ENCODE measurements around the gene SYP. TPM values are rescaled to one million over a fixed set of nuclear protein-coding genes. Genes with fewer than 3 reads are reported as not detected.

Gene SYP
- total RNA-seq, 1 donor from 2014 or later, result 1.6 TPM

GRCh38 chrX:49197543-49198087 is 2.4 kb downstream of the SYP start:
- DNase-seq (ENCODE audit: low read depth) (no peak), FAIRE-seq (no peak)
- H3K4me2 ChIP-seq (ENCODE audit: low read length), result no peak overlapping the region
- no peaks in the 10 kb centered on the region for H3K9me3 Mint-ChIP-seq (ENCODE audit: unreplicated experiment)
- TF ChIP-seq CTCF (IDR thresholded peaks at IDR 0.05; ENCODE audit: insufficient read depth, low read depth, low read length) (no peak), EZH2 (IDR thresholded peaks at IDR 0.05; ENCODE audit: insufficient read depth, low read length) (no peak)
- no peaks in the 10 kb centered on the region for H3K27me3 ChIP-seq (ENCODE audit: insufficient read depth, low read length)
- no peaks in the 10 kb centered on the region for H4K20me1 ChIP-seq (ENCODE audit: insufficient read depth, low read length)
- H3K79me2 ChIP-seq (ENCODE audit: insufficient read depth, low read length), result no peaks in the 10 kb centered on the region
- no peak overlapping the region for H3K9ac ChIP-seq (ENCODE audit: low read length)
- peaks cover 6% of the 10 kb centered on the region for H3K27me3 Mint-ChIP-seq (ENCODE audit: low read depth, unreplicated experiment)
- H3K36me3 Mint-ChIP-seq (ENCODE audit: low read depth, unreplicated experiment), result no peaks in the 10 kb centered on the region
- H3K4me1 ChIP-seq (ENCODE audit: insufficient read depth, low read length), result no peaks in the 10 kb centered on the region
- no peak overlapping the region for H3K4me3 Mint-ChIP-seq (ENCODE audit: unreplicated experiment)
- H3K27ac Mint-ChIP-seq (ENCODE audit: unreplicated experiment), result no peak overlapping the region
- no peaks in the 10 kb centered on the region for H3K9me3 ChIP-seq (ENCODE audit: insufficient read depth, low read depth, low read length)
- no peaks in the 10 kb centered on the region for H3K36me3 ChIP-seq (ENCODE audit: insufficient read depth, low read length)
- no peaks in the 10 kb centered on the region for H3K4me1 Mint-ChIP-seq (ENCODE audit: low read depth, unreplicated experiment)
- no peak overlapping the region for H3K4me3 ChIP-seq (ENCODE audit: insufficient read depth, low read depth, low read length)
- no peak overlapping the region for H2AFZ ChIP-seq (ENCODE audit: low read depth, low read length)
- H3K27ac ChIP-seq (ENCODE audit: low read depth, low read length), result no peak overlapping the region

DNA sequence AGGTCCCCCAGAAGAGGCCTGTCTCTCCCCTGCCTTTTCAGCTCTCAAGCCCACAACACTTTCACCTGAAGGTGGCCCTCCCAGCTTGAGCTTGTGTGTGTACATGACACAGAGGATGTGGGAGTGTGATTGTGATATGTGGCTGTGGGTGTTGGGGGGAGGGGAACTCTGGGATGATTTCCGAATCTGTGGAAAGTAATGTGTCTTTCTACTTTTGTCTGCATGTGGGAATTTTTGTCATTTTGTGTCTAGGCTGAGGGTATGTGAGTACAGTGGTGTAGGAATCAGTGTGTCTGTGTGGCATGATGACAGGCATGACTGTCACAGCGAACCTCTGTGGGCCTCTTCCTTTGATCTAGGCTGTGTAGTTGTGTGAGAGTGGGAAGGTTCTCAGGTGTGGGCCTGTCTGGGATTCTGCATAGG is 6.4 kb downstream of the SYP start:
- Histone ChIP-seq H4K20me1 (ENCODE audit: insufficient read depth, low read length) (no peaks in the 10 kb centered on the region), H3K4me1 (ENCODE audit: insufficient read depth, low read length) (no peaks in the 10 kb centered on the region), H2AFZ (ENCODE audit: low read depth, low read length) (no peak overlapping the region), H3K4me3 (ENCODE audit: insufficient read depth, low read depth, low read length) (no peak overlapping the region), H3K27me3 (ENCODE audit: insufficient read depth, low read length) (no peaks in the 10 kb centered on the region), H3K79me2 (ENCODE audit: insufficient read depth, low read length) (no peaks in the 10 kb centered on the region), H3K36me3 (ENCODE audit: insufficient read depth, low read length) (no peaks in the 10 kb centered on the region), H3K27ac (ENCODE audit: low read depth, low read length) (no peak overlapping the region), H3K9ac (ENCODE audit: low read length) (no peak overlapping the region), H3K9me3 (ENCODE audit: insufficient read depth, low read depth, low read length) (no peaks in the 10 kb centered on the region), H3K4me2 (ENCODE audit: low read length) (no peak overlapping the region)
- no peak for FAIRE-seq
- TF ChIP-seq CTCF (IDR thresholded peaks at IDR 0.05; ENCODE audit: insufficient read depth, low read depth, low read length) (no peak), EZH2 (IDR thresholded peaks at IDR 0.05; ENCODE audit: insufficient read depth, low read length) (no peak)
- no peak overlapping the region for H3K27ac Mint-ChIP-seq (ENCODE audit: unreplicated experiment)
- H3K9me3 Mint-ChIP-seq (ENCODE audit: unreplicated experiment), result no peaks in the 10 kb centered on the region
- H3K4me3 Mint-ChIP-seq (ENCODE audit: unreplicated experiment), result no peak overlapping the region
- peaks cover 1% of the 10 kb centered on the region for H3K4me1 Mint-ChIP-seq (ENCODE audit: low read depth, unreplicated experiment)
- H3K27me3 Mint-ChIP-seq (ENCODE audit: low read depth, unreplicated experiment), result peaks cover 4% of the 10 kb centered on the region
- no peaks in the 10 kb centered on the region for H3K36me3 Mint-ChIP-seq (ENCODE audit: low read depth, unreplicated experiment)
- no peak for DNase-seq (ENCODE audit: low read depth)

GRCh38 chrX:49192722-49193328 is 7.2 kb downstream of the SYP start:
- H3K36me3 Mint-ChIP-seq (ENCODE audit: low read depth, unreplicated experiment), result no peaks in the 10 kb centered on the region
- FAIRE-seq (peak; percentile 98), DNase-seq (ENCODE audit: low read depth) (no peak)
- Histone ChIP-seq H3K4me3 (ENCODE audit: insufficient read depth, low read depth, low read length) (no peak overlapping the region), H3K27ac (ENCODE audit: low read depth, low read length) (no peak overlapping the region), H4K20me1 (ENCODE audit: insufficient read depth, low read length) (no peaks in the 10 kb centered on the region), H3K36me3 (ENCODE audit: insufficient read depth, low read length) (no peaks in the 10 kb centered on the region), H3K9me3 (ENCODE audit: insufficient read depth, low read depth, low read length) (no peaks in the 10 kb centered on the region), H3K4me2 (ENCODE audit: low read length) (no peak overlapping the region), H3K27me3 (ENCODE audit: insufficient read depth, low read length) (no peaks in the 10 kb centered on the region), H3K4me1 (ENCODE audit: insufficient read depth, low read length) (no peaks in the 10 kb centered on the region), H3K79me2 (ENCODE audit: insufficient read depth, low read length) (no peaks in the 10 kb centered on the region), H2AFZ (ENCODE audit: low read depth, low read length) (no peak overlapping the region), H3K9ac (ENCODE audit: low read length) (no peak overlapping the region)
- peak; percentile 62 for TF ChIP-seq CTCF (IDR thresholded peaks at IDR 0.05; ENCODE audit: insufficient read depth, low read depth, low read length)
- no peak for TF ChIP-seq EZH2 (IDR thresholded peaks at IDR 0.05; ENCODE audit: insufficient read depth, low read length)
- H3K27me3 Mint-ChIP-seq (ENCODE audit: low read depth, unreplicated experiment), result no peaks in the 10 kb centered on the region
- no peak overlapping the region for H3K27ac Mint-ChIP-seq (ENCODE audit: unreplicated experiment)
- no peaks in the 10 kb centered on the region for H3K9me3 Mint-ChIP-seq (ENCODE audit: unreplicated experiment)
- peaks cover 1% of the 10 kb centered on the region for H3K4me1 Mint-ChIP-seq (ENCODE audit: low read depth, unreplicated experiment)
- peak overlapping the region; percentile 70 for H3K4me3 Mint-ChIP-seq (ENCODE audit: unreplicated experiment)
